Stimulated activated CD8-positive, alpha-beta memory T cell treated with anti-CD3 and anti-CD28 coated beads, Interleukin-2, amount 100 ng/mL, for 1 hour (primary cell): ENCODE data around the gene RMND5A.
"Not testable (repeated sequence)": the region's sequence is repeated elsewhere in the genome, so short reads cannot be mapped to it uniquely, and the experiment has no call there.

Experiments used
- DNase-seq, 2 donors: peaks; one replicate each; pipeline ENCODE4 v3.0.0-alpha.2; 2020; ENCODE audit warnings: low read depth in 2 of 2

The RMND5A gene

DNA sequence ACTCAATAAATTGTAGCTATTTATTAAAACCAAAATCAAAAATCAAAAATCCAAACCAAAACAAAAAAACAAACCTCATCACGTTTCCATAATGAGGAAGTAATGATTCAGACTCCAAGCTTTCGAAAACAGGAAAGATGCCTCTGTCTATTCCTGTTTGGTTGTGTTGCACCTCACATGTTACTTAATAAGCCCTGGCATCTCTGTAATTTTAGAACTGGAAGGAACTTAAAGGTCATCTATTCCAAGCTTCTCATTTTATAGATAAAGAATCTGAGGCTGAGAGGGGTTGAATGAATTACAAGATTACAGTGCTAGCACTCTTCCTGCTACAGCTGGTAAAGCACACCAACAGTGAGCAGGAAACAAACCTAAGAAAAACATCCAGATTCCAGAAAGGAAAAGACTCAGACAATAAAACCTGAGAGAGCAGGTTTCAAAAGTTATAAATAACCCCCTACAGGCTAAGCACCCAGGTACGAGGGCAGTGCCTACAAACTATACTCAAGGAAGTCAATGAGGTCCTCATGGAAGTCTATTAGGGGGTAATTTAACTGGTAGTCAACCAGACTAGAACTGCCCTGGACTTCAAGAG, 5.4 kb upstream of the RMND5A start:
- DNase-seq = not testable (repeated sequence)

DNA sequence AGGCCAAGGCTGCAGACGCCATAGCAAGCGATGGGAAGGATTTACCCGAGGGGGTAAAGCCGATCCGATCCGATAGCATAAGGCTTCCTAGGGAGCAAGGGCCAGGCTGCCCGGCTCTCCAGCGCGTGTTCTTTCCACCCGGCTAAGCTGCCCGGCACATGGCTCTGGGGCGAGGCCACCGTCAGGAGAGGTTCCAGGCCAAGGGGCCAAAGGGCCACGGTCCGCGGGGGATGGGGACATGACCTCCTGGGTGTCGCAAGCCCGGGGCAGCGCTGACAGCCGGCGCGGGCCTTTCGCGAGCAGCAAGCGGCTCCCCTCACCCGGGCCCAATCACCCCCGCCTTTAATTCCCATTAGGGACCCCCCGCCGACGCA, 841 bp upstream of the RMND5A start:
- not testable (repeated sequence) for DNase-seq

DNA sequence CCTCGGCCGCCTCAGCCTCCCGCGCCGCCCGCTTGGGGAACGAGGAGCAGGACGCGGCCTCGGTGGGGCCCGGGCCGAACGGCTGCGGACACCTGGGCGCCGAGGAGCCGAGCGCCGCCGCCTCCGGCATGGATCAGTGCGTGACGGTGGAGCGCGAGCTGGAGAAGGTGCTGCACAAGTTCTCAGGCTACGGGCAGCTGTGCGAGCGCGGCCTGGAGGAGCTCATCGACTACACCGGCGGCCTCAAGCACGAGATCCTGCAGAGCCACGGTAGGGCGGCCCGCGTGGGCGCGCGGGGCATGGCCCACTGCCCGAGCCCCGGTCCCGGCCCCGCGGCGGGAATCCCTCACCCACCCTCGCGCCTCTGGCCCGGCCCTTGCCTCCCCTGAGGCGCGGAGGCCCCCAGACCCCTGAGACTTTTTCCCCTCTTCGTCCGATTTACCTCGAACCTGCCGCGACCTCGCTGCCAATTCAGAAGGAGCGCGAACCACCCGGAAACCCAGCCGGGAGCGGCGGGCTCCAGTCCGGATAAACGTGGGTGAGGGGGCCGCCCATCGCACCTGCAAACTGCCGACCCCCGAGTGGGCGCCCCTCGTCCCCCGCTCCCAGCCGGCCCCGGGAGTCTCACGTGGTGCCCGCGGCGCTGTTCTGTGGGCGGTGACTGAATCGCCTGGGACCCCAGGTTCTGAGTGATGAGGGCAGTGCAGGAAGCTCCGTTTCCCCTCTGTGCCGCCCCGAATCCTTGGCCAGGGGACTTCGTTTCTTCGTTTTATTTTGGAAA, 639 bp downstream of the RMND5A start:
- DNase-seq = peak in 1 of 2 donors; percentile 24

DNA sequence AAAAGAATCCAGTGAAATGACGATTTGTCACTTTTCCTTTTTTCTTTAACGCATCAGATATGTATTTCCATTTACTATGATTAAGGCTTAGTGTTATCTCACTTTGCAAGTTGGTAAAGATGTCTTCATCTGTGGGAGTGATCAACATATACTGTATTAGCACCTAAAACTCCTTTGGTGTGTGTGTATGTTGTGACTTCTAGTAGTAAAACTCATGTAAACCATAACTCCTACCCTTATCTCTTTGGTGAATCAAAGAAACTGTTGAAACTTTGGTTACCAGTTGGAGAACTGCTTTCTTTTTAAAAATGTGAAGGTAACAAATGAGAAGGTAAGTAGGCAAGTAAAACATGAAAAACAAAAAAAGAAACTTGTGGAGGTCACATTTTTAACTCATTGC, 5.6 kb downstream of the RMND5A start:
- not testable (repeated sequence) for DNase-seq

DNA sequence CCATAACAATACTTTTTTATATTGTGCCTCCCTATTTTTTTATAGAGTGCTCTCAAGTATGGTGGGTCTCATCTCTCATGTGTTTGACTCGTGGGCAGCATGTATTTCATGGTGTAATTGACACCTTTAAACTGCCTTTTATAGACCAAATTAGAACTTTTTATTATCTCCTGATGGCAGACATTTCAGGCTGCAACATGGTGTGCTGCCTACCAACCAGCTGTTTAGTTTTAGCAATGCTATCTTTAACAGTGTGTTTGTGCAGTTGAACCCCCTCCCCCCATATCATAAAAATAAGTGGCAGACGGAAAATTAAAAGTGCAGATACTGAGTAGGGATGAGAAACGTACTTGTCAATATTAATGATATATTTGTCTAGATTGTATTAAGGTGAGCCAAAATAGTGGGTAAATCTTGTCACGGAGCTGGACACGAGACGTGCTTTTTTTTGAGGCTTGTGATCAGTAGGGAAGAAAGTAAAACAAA, 12.0 kb downstream of the RMND5A start:
- not testable (repeated sequence) for DNase-seq

GRCh38 chr2:86732837-86733236, 12.7 kb downstream of the RMND5A start:
- DNase-seq = not testable (repeated sequence)

- not testable (repeated sequence) for DNase-seq
These were observed 13.4 kb downstream of the RMND5A start for GRCh38 chr2:86733528-86733927.

GRCh38 chr2:86734896-86735295, 14.8 kb downstream of the RMND5A start:
- DNase-seq = not testable (repeated sequence)

GRCh38 chr2:86739485-86739884, 19.4 kb downstream of the RMND5A start:
- DNase-seq = not testable (repeated sequence)

DNA sequence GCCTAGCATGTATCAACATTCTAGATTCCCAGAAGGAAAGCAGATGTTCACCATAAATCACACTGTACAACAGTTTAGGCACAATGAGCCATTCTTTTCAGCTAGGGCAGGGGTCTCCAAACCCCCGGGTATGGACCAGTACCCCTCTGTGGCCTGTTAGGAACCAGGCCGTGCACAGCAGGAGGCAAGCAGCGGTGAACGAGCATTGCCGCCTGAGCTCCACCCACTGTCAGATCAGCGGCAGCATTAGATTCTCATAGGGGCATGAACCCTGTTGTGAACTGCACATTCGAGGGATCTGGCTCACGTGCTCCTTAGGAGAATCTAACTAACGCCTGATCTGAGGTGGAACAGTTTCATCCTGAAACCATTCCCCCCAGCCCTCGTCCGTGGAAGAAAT, 19.8 kb downstream of the RMND5A start:
- not testable (repeated sequence) for DNase-seq

- DNase-seq = not testable (repeated sequence)
These were observed 21.9 kb downstream of the RMND5A start for GRCh38 chr2:86741889-86742498.

- DNase-seq = no peak
These were observed 24.1 kb downstream of the RMND5A start for GRCh38 chr2:86744152-86744551.

DNA sequence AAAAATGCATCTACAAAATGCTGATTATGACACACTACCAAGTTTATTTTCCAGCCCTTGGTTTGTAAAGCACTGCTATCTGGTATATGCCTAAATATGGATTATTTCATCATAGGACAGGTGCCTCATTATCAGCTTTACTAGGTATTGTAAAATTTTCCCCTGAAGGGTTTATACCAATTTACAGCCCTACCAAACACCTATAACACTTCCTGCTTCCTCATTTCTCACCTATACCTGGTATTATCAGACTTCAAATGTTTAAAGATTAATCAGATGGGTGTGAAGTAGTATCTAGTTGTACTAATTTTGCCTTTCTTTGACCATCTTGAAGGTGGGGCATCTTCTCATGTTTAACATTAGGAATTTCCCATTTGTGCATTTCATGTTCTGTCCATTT, 26.8 kb downstream of the RMND5A start:
- no peak for DNase-seq

GRCh38 chr2:86747711-86748639, 27.9 kb downstream of the RMND5A start:
- DNase-seq = no peak

DNA sequence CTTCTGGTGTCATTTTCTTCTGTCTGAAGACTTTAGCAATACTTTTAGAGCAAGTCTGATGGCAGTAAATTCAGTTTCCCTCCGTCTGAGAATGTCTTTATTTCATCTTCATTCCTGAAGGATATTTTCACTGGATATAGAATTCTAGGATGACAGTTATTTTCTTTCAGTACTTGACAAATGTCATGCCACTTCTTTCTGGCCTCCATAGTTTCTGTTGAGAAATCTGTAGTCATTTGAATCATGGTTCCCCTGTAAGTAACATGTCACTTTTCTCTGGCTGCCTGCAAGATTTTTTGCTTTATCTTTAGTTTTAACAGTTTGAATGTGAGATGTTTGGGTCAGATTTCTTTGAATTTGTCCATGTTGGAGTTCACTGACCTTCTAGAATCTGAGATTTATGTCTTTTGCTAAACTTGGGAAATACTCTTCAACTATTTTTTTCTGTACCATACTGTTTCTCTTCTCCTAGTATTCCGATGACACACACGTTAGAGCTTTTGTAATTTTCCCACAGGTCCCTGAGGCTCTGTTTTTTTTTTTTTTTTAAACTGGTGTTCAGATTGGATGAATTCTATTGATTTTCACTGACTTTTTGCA, 30.2 kb downstream of the RMND5A start:
- no peak for DNase-seq

DNA sequence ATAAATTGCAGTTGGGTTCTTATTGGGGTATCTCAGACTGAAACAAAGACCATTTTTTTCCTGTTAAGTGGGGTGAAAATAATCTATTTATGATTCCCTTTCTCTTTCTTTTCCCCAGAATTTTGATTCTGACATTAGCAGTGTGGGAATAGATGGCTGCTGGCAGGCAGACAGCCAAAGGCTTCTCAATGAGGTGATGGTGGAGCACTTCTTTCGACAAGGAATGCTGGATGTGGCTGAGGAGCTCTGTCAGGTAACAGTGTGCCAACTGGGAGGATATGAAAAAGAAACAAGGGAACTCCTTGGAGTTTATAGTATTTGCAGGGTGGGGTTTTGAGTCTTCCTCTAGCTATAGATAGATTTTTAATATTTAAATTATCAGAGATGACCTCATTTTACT, 31.7 kb downstream of the RMND5A start:
- DNase-seq = no peak

- no peak for DNase-seq
These were observed 32.8 kb downstream of the RMND5A start for GRCh38 chr2:86752934-86753333.

DNA sequence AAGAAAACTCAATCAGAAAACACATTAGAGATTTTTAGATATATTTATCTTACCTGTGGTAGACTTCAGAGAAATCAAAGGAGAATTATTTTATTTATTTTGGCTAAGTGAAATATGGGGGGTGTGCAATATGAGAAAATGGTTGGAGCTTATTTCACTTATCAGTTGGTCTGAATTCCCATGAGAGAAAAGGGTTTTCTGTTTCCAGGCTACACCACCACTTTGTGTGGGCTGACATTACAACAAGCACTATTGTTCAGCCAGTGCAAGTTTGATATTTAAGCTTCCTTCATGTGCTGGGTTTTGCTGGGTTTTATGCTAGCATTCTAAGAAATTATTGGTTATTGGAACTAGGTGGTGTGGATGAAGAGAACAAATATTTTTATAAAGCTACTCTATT, 33.5 kb downstream of the RMND5A start:
- DNase-seq = no peak

- no peak for DNase-seq
These were observed 38.3 kb downstream of the RMND5A start for GRCh38 chr2:86758405-86758804.

DNA sequence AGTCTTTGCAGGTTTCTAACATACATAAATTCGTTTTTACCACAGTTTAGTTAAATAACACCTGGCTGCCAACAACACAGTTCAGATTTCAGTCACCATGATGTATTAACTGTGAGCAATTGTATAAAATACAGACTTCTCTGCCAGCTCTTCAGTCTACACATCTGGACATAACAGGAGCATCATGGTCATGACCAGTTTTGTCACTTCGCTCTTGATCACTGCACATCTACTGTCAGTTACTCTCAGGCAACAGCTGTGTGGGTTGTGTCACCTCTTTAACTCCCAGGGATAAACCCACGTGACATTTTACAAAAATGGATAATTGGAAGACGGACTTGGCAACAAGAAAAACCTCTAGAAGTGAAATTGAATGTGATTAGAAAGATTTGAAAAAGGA, 40.3 kb downstream of the RMND5A start:
- no peak for DNase-seq

DNA sequence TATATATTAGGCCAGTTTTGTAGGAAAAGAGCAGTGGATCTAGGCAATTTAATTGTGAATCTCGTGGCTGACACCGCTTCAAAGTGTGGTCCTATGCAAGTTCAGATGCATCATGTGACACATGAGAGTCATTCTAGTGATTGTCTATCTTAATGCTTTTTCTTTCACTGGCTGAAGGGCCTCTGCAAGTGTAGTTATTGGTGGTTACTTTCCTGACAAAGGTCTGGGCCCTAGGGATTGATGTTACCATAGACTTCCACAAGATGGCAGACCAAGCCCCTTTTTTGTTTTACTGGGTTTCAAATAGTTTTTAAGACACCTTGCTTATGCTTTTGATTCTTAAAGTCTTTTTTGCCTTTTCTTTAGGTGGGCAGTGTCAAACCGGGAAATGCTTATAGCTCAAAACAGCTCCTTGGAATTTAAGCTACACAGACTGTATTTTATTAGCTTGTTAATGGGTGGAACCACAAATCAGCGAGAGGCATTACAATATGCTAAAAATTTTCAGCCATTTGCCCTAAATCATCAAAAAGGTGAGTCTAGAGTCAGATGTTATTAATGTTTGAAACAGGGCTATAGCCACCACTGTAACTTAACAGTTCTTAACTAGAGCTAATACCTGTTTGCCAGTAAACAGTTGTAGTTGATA, 44.7 kb downstream of the RMND5A start:
- no peak for DNase-seq
